Measurements from ENCODE around the gene CA4.

DNA sequence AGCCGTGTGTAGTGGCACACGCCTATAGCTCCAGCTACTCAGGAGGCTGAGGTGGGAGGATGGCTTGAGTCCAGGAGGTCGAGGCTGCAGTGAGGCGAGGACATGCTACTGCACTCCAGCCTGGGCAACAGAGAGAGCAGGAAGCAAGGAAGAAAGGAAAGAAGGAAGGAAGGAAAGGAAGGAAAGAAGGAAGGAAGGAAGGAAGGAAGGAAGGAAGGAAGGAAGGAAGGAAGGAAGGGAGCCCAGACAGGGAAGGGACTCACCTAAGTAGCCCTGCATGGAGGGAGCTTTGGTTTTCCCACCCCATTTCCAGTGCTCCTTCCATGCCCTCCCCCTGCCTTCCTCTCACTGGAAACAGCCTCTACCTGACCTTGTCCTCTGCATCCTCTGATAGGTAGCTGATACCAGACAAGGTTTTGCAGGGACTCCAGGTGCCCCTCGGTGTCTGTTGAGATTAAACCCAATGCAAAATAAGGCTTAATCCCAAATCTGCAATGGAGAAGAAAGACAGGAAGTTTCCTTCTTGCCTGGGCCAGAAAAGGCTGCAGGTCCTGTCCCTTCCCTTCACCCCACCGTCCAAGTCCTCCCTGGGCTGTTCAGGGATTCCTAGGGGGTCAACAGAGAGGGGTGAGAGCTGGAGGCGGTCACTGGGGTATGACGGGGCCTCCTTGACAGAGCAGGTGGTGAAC, 21.5 kb upstream of the CA4 start:
- TF ChIP-seq CTCF (IDR thresholded peaks at IDR 0.05) (no peak), POLR2A (IDR thresholded peaks at IDR 0.05) (no peak)
